Ammon's horn (tissue), 1 donor: Measurements from ENCODE around the gene CEMIP2.
A peak's percentile ranks its signal among the peaks of the same experiment; 100 is the strongest.
"Not testable (repeated sequence)": the region's sequence is repeated elsewhere in the genome, so short reads cannot be mapped to it uniquely, and the experiment has no call there.

Experiments
- DNase-seq: peaks from one replicate; pipeline ENCODE4 v3.0.0-alpha.2; 2016; ENCODE audit warnings: low spot score

The CEMIP2 gene

GRCh38 chr9:71768388-71769174 is at the start of gene CEMIP2:
TSS of gene CEMIP2 (minus strand) at chr9:71768513. CDS start at chr9:71750373, 18,140 bp downstream.
- DNase-seq: peak; percentile 91

GRCh38 chr9:71816916-71817451 is 48.7 kb upstream of the CEMIP2 start:
- no peak for DNase-seq

- DNase-seq: no peak
These were observed 46.5 kb upstream of the CEMIP2 start for GRCh38 chr9:71814815-71815214.

- DNase-seq: no peak
These were observed 45.9 kb upstream of the CEMIP2 start for GRCh38 chr9:71814226-71814625.

GRCh38 chr9:71812385-71812784 is 44.1 kb upstream of the CEMIP2 start:
- DNase-seq: peak; percentile 89

GRCh38 chr9:71808068-71808467 is 39.8 kb upstream of the CEMIP2 start:
- DNase-seq: no peak

GRCh38 chr9:71806901-71807307 is 38.6 kb upstream of the CEMIP2 start:
- DNase-seq: peak; percentile 86

GRCh38 chr9:71805096-71805495 is 36.8 kb upstream of the CEMIP2 start:
- not testable (repeated sequence) for DNase-seq

GRCh38 chr9:71801826-71802225 is 33.5 kb upstream of the CEMIP2 start:
- no peak for DNase-seq

- no peak for DNase-seq
These were observed 29.0 kb upstream of the CEMIP2 start for GRCh38 chr9:71797266-71797665.

GRCh38 chr9:71796100-71796767 is 27.9 kb upstream of the CEMIP2 start:
- DNase-seq: no peak

- DNase-seq: no peak
These were observed 26.9 kb upstream of the CEMIP2 start for GRCh38 chr9:71795097-71795813.

- no peak for DNase-seq
These were observed 25.2 kb upstream of the CEMIP2 start for GRCh38 chr9:71793386-71794105.

GRCh38 chr9:71791875-71792274 is 23.6 kb upstream of the CEMIP2 start:
- DNase-seq: no peak

GRCh38 chr9:71790296-71790695 is 22.0 kb upstream of the CEMIP2 start:
- DNase-seq: no peak

GRCh38 chr9:71783120-71783523 is 14.8 kb upstream of the CEMIP2 start:
- no peak for DNase-seq

- no peak for DNase-seq
These were observed 13.1 kb upstream of the CEMIP2 start for GRCh38 chr9:71781391-71781790.

GRCh38 chr9:71780953-71781352 is 12.6 kb upstream of the CEMIP2 start:
- DNase-seq: no peak

- DNase-seq: no peak
These were observed 9.8 kb upstream of the CEMIP2 start for GRCh38 chr9:71778085-71778484.

- DNase-seq: no peak
These were observed 6.6 kb upstream of the CEMIP2 start for GRCh38 chr9:71774920-71775319.

GRCh38 chr9:71772726-71773125 is 4.4 kb upstream of the CEMIP2 start:
- no peak for DNase-seq

- DNase-seq: no peak
These were observed 1.9 kb upstream of the CEMIP2 start for GRCh38 chr9:71770170-71770569.
